Epithelial cell of prostate (primary cell): ENCODE data around the gene FOXK1.
"Not testable (repeated sequence)": the region's sequence is repeated elsewhere in the genome, so short reads cannot be mapped to it uniquely, and the experiment has no call there.

ENCODE experiments used
- DNase-seq: peaks from one replicate; pipeline ENCODE4 v3.0.0-alpha.2; 2011; ENCODE audit warnings: low read depth, low spot score
- H3K27ac ChIP-seq: fragments of 450-650 bp; 2 replicates; pipeline ENCODE4 v1.5.1; 2017; ENCODE audit warnings: mild to moderate bottlenecking

Gene FOXK1

DNA sequence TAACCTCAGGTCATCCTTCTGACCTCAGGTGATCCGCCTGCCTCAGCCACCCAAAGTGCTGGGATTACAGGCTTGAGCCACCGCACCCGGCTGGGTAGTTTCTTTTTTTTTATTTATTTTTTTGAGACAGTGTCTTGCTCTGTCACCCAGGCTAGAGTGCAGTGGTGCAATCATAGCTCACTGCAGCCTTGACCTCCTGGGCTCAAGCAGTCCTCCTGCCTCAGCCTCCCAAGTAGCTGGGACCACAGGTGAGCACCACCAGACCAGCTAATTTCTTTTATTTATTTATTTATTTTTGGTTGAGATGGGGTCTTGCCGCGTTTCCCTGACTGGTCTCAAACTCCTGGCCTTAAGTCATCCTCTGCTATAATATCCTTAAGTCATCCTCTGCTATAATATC is 10.5 kb downstream of the FOXK1 start:
- not testable (repeated sequence) for DNase-seq, H3K27ac ChIP-seq

DNA sequence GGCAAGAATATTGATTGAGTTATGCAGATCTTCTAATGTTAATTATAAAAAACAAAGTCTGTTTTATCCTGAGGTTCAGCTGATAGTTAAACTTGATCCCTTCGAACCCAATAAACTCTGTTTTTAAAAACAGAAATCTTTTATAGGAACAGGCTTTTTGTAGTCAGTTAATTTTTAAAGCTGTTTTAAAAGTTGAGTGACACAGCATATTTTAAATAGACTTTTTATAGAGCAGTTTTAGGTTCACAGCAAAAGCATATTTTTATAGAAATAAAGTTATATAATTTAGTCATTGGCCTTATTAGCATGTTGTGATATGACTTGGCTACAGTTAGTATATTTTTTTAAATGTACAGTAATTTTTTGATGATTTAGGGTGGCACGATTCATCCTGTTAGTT is 11.1 kb downstream of the FOXK1 start:
- H3K27ac ChIP-seq, result no peak overlapping the region
- no peak for DNase-seq

DNA sequence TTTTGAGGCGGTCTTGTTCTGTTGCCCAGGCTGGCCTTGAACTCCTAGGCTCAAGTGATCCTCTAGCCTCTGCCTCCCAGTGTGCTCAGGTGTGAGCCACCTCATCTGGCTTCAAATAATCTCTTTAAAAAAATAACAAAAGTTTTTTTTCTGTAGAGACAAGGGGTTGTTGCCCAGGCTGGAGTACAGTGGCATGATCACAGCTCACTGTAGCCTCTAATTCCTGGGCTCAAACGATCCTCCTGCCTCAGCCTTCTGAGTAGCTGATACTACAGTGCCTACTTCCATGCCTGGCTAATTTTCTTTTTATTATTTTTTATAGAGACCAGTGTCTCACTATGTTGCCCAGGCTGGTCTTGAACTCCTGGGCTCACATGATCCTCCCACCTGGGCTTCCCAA is 11.7 kb downstream of the FOXK1 start:
- DNase-seq, result no peak
- no peak overlapping the region for H3K27ac ChIP-seq

DNA sequence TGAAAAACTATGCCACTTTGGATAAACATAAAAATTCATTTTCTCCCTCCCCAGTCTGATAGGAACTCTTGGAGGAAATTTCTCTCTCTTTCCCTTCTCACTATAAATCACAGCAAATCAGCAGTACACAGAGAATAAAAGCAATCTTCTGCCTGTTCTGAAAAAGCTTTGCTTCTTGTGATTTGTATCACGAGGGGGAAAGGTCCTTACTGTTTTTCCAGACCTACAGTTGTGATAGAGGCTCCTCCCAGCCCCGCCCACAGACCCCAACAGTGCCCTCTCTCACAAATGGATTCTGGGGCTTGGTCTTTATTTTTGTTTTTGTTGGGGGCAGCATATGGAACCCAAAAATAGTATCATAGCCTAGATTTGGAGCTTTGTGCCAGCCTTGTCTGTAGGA is 12.2 kb downstream of the FOXK1 start:
- DNase-seq, result no peak
- H3K27ac ChIP-seq, result no peak overlapping the region

GRCh38 chr7:4698707-4699275 is 16.7 kb downstream of the FOXK1 start:
- no peak for DNase-seq
- no peak overlapping the region for H3K27ac ChIP-seq

DNA sequence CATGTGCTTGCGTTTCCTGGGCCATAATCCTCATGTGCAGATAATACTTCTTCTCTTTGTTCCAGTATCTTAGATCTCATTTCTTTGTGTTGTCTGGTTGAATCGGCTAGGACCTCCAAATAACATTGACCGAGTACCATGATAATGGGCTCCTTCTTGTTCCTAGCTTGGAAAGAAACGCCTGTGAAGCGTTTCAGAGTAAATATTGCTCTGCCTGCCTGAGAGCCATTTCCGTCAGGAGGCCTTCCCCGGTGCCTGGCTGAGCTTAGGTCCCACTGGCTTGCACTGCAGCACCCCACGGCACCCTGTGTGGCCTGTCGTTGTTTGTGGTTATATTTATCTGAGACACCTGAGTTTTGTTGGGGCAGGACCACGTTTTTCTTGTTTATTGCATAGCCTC is 17.7 kb downstream of the FOXK1 start:
- no peak for DNase-seq
- no peak overlapping the region for H3K27ac ChIP-seq

GRCh38 chr7:4700577-4701235 is 18.6 kb downstream of the FOXK1 start:
- no peak overlapping the region for H3K27ac ChIP-seq
- no peak for DNase-seq

DNA sequence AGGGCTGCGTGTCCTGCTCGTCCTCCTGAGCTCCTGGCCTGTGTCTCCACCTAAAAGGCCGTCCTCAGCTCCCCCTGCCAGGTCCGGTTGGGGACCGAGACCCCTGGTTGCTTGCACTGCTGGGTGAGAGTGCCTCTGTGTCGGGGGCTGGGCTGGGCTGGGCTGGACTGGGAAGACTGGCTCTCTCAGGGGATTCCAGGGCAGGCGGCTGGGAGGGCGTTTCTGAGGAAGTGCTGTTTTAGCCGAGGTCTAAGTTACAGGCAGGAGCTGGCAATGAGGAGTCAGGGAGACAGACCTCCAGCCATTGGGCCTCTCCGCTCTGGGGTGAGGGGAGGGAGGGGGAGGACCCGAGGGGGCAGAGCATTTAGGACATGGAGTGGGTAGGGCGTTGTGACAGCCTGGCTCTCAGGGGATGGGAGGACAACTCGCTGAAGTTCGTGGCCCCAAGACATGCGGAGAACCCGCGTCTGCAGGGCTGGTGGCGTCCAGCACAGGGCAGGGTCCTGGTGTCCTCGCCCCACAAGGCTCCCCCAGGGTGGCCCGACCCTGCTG is 20.9 kb downstream of the FOXK1 start:
- no peak overlapping the region for H3K27ac ChIP-seq
- no peak for DNase-seq

DNA sequence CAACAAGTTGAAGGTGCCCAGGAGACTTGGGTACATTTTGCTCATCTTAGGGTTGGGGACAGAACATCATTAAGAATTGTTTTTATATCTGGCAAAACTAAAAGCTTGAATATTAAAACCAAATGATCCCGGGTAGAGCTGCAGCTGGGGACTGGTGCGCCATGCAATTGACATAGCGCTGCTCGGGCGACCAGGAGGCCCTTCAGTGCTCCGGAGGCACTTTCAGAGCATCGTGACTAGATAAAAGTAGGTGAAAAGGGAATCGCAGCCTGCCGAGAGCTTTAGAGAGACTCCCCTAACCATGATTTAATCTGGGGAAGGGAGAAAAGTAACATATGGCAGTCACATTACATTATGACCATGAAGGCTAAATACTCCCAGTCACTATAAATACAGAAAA is 21.4 kb downstream of the FOXK1 start:
- DNase-seq, result no peak
- no peak overlapping the region for H3K27ac ChIP-seq

DNA sequence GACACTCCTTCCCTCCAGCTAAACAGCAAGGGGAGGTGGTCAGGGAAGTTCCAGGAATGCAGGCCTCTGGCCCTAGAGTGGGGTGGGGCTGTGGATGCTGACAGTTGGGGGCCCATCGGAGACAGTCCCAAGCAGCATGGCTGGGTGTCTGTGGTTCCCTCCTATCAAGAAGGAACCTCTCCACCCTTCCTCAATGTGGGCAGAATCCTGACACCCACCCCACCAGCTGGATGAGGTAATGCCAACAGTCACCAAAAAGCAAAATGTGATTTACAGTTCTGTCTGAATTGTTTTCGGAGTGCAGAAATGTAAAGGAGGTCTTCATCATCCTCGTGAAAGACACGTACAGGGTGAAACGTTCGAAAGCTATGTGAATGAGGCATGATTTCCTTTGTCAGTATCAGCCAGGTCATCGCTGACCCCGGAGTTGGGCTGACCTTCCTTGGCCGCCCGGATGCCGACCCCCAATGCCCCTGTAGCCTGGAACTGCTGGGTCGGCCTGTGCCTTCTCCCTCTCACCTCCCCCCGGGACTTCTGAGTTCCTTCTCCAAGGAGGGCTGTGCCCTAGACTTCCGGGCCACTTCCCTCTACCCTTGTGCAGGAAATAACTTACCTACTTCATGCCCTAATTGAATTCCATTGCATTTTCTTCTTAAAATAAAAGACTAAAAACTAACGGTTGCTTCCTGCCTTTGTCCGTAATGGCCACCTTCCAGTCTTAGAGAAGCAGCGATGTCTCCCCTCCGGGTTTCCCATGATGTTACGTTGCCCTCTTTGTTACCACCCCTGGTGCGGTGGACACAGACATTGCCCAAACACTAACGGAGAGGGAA is 24.5 kb downstream of the FOXK1 start:
- no peak overlapping the region for H3K27ac ChIP-seq

GRCh38 chr7:4707217-4707741 is 25.2 kb downstream of the FOXK1 start:
- DNase-seq, result no peak
- no peak overlapping the region for H3K27ac ChIP-seq

More for the DNA sequence above, 24.5 kb downstream of the FOXK1 start:
- DNase-seq, result no peak

GRCh38 chr7:4707980-4708411 is 25.9 kb downstream of the FOXK1 start:
- no peak for DNase-seq
- H3K27ac ChIP-seq, result no peak overlapping the region

DNA sequence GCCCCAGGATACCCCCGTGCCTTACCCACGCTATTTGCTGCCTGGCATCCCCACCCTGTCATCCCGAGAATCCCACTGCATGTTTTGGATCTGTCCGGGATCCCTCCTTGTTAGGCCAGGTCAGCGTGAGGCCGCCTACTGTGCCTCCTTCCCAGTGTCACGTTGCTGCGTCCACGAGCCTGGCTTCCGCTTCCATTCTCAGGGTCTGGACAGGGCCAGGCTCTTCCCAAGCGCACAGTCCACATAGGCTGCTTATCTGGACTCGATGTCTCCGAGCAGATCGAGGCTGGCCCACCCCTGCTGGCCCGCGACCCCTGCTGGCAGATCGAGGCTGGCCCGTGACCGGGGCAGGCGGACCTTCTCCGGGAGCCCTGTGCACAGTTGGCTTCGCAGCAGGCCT is 27.1 kb downstream of the FOXK1 start:
- no peak for DNase-seq
- no peak overlapping the region for H3K27ac ChIP-seq

GRCh38 chr7:4711093-4711492 is 29.0 kb downstream of the FOXK1 start:
- H3K27ac ChIP-seq, result no peak overlapping the region
- DNase-seq, result no peak

DNA sequence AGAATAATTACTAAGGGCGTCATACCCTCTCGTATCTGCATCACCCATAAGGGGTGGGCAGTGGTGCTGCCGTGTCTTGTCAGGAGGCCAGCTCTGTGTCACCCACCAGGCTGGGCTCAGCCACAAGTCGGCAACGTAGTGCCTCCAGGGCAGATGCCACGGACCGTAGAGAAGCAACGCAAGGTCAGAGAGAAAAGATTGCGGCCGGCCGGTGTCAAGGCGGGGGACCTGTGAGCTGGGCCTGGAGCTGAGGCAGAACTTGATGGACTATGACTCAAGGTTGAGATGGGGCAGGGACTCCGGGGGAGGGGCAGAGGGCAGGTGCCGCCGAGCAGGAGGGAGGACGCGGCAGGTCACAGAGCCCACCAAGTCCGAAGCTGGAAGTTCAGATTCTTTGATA is 29.5 kb downstream of the FOXK1 start:
- H3K27ac ChIP-seq, result no peak overlapping the region
- no peak for DNase-seq

DNA sequence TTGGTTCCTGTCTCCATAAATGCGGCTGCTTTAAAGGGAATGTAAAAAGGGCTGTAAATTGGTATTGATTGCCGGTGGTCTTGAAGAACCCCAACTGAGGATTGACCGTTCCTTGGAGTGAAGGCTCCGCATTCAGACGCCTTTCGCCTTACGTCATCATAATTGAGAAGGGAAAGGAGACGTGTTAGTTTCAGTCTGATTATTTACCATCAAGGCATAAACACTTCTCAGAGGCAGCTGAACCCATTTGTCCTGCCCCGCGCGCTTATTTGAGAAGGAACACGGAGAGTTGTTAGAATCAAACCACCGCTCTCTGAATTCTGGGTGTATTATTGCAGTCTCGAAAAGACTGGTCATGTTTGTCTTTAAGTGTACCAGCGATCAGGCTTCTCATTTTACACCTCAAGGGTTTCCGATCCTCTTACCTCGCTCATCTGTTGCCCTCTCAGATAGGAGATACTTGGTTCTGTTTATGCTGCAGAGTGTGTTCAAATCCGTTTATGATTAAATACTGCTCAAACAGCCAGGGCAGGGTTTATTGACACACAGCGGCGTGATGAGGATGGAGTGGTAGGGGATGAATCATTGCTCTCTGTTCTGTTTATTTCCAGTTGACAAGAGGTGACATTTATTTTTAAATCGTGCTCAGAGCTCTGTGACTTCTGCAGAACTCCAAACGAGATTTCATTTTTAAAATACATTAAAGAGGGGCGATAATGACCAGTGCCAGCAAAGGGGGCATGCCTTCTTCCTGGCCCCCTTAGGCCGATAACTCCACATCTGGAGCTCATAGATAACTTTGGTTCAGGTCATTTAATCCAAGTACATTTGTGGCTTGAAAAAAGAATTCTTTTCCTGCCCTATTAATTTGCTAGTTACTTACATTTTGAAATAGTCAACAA is 30.4 kb downstream of the FOXK1 start:
- no peak overlapping the region for H3K27ac ChIP-seq
- DNase-seq, result no peak

GRCh38 chr7:4713183-4713784 is 31.2 kb downstream of the FOXK1 start:
- DNase-seq, result no peak
- no peak overlapping the region for H3K27ac ChIP-seq

GRCh38 chr7:4714161-4714700 is 32.1 kb downstream of the FOXK1 start:
- H3K27ac ChIP-seq, result no peak overlapping the region
- no peak for DNase-seq

DNA sequence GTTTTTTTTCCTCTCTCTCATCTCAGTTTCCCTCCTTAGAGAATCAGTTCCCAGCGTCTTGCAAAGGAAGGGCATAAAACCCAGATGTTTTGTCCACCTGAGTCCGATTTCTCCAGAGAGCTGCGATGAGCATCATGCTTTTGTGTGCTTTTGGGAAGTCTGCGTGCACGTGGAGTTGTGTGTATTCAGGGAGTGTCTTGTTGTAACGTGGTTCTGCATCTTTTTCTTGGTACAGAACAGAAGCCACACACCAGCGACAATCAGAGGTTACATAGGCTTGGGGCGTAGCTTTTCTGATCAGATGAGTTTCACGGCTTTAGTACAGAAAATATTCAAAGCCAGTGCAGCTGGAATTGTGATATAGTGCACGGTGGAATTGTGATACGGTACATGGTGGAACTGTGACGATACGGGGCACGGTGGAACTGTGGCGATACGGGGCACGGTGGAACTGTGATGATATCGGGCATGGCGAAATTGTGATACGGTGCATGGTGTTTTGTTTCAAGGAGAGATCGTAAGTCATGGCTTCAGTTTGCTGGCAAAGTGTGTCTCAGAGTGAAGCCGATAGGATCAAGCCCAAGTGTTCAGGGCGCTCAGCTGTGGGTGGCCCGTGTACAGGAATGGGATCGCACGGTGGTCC is 32.8 kb downstream of the FOXK1 start:
- H3K27ac ChIP-seq, result peak overlapping the region; percentile 33
- DNase-seq, result no peak
